ENCODE results near the gene ANKRD55.
"Not testable (repeated sequence)": the region's sequence is repeated elsewhere in the genome, so short reads cannot be mapped to it uniquely, and the experiment has no call there.

DNA sequence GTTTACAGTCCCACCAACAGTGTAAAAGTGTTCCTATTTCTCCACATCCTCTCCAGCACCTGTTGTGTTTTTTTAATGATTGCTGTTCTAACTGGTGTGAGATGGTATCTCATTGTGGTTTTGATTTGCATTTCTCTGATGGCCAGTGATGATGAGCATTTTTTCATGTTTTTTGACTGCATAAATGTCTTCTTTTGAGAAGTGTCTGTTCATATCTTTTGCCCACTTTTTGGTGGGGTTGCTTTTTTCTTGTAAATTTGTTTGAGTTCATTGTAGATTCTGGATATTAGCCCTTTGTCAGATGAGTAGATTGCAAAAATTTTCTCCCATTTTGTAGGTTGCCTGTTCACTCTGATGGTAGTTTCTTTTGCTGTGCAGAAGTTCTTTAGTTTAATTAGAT is 29.2 kb downstream of the ANKRD55 start:
- TF ChIP-seq, protein P1, sequence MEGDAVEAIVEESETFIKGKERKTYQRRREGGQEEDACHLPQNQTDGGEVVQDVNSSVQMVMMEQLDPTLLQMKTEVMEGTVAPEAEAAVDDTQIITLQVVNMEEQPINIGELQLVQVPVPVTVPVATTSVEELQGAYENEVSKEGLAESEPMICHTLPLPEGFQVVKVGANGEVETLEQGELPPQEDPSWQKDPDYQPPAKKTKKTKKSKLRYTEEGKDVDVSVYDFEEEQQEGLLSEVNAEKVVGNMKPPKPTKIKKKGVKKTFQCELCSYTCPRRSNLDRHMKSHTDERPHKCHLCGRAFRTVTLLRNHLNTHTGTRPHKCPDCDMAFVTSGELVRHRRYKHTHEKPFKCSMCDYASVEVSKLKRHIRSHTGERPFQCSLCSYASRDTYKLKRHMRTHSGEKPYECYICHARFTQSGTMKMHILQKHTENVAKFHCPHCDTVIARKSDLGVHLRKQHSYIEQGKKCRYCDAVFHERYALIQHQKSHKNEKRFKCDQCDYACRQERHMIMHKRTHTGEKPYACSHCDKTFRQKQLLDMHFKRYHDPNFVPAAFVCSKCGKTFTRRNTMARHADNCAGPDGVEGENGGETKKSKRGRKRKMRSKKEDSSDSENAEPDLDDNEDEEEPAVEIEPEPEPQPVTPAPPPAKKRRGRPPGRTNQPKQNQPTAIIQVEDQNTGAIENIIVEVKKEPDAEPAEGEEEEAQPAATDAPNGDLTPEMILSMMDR (IDR thresholded peaks at IDR 0.05): not testable (repeated sequence)
- not testable (repeated sequence) for TF ChIP-seq NR2C2 (CRISPR knock-in tag; IDR thresholded peaks at IDR 0.05); SP1 (CRISPR knock-in tag; conservative IDR thresholded peaks at IDR 0.05); ESRRA (CRISPR knock-in tag; IDR thresholded peaks at IDR 0.05; ENCODE audit: borderline replicate concordance); TEAD4 (CRISPR knock-in tag; IDR thresholded peaks at IDR 0.05); GTF2I (CRISPR knock-in tag; conservative IDR thresholded peaks at IDR 0.05); ZNF121 (CRISPR knock-in tag; IDR thresholded peaks at IDR 0.05)
- TF ChIP-seq, protein P2, sequence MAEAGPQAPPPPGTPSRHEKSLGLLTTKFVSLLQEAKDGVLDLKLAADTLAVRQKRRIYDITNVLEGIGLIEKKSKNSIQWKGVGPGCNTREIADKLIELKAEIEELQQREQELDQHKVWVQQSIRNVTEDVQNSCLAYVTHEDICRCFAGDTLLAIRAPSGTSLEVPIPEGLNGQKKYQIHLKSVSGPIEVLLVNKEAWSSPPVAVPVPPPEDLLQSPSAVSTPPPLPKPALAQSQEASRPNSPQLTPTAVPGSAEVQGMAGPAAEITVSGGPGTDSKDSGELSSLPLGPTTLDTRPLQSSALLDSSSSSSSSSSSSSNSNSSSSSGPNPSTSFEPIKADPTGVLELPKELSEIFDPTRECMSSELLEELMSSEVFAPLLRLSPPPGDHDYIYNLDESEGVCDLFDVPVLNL (CRISPR knock-in tag; IDR thresholded peaks at IDR 0.05; ENCODE audit: borderline replicate concordance, low read depth): not testable (repeated sequence)

All from WTC11 (cell line).